Naive thymus-derived CD8-positive, alpha-beta T cell (primary cell): Measurements from ENCODE around the gene GPSM3. TPM values are rescaled to one million over a fixed set of nuclear protein-coding genes. Genes with fewer than 3 reads are reported as not detected.

Experiments
- ATAC-seq, 2 donors: fragments of 150-1000 bp; cut with Tn5 transposase in 1 of 2; sonication (Bioruptor Pico), chemical (Tn5 transposase) in 1 of 2; 1 replicate in 1 of 2; 2 replicates in 1 of 2; pipeline ENCODE4 v1.10.0; 2021; ENCODE audit warnings: mild to moderate bottlenecking in 2 of 2, moderate library complexity in 2 of 2
- POLR2A ChIA-PET: fragments of 350-600 bp; sonication (Branson Sonifier 250); formaldehyde crosslinking; loops from one replicate; lab custom pipeline; 2021; ENCODE audit warnings: antibody characterized with exemption; lab: Charles Lee
- DNase-seq, 10 donors: peaks; one replicate each; pipeline versions ENCODE4 v3.0.0 to v3.0.0-alpha.2; 2020 to 2022
- H3K27ac Mint-ChIP-seq, 10 donors: one replicate each; pipeline ENCODE4 v1.8.0; 2020 to 2022; ENCODE audit warnings: mild to moderate bottlenecking in 10 of 10, mixed read lengths in 10 of 10, moderate library complexity in 4 of 10, inconsistent platforms in 1 of 10
- H3K27me3 Mint-ChIP-seq, 5 donors: one replicate each; pipeline ENCODE4 v1.8.0; 2021 to 2022; ENCODE audit warnings: mixed read lengths in 5 of 5
- H3K36me3 Mint-ChIP-seq, 3 donors: one replicate each; pipeline ENCODE4 v1.8.0; 2020 to 2022; ENCODE audit warnings: mixed read lengths in 3 of 3, mild to moderate bottlenecking in 2 of 3, inconsistent platforms in 1 of 3
- H3K4me1 Mint-ChIP-seq, 4 donors: one replicate each; pipeline ENCODE4 v1.8.0; 2021 to 2022; ENCODE audit warnings: mixed read lengths in 4 of 4
- H3K4me3 Mint-ChIP-seq, 10 donors: one replicate each; pipeline ENCODE4 v1.8.0; 2020 to 2022; ENCODE audit warnings: mild to moderate bottlenecking in 10 of 10, mixed read lengths in 10 of 10, moderate library complexity in 6 of 10, inconsistent platforms in 1 of 10
- H3K9me3 Mint-ChIP-seq, 9 donors: one replicate each; pipeline ENCODE4 v1.8.0; 2020 to 2022; ENCODE audit warnings: mixed read lengths in 9 of 9, mild to moderate bottlenecking in 3 of 9, inconsistent platforms in 1 of 9, moderate library complexity in 1 of 9
- polyA plus RNA-seq, 3 donors: library from polyadenylated mRNA; unstranded; fragments of 300-500 nt; fragmentation: Illumina TruSeq; gene quantifications; one replicate each; pipeline ENCODE4 v1.2.3, GENCODE V29; 2021
- total RNA-seq, 8 experiments: library from RNA in 2 of 8; stranded (reverse) in 2 of 8; gene quantifications; one replicate each; pipeline ENCODE4 v1.2.3 and lab custom pipeline; 2021 to 2026

The GPSM3 gene
- total and polyA plus RNA-seq, 5 experiments from 2014 or later: 106 to 276 (median 144) TPM

DNA sequence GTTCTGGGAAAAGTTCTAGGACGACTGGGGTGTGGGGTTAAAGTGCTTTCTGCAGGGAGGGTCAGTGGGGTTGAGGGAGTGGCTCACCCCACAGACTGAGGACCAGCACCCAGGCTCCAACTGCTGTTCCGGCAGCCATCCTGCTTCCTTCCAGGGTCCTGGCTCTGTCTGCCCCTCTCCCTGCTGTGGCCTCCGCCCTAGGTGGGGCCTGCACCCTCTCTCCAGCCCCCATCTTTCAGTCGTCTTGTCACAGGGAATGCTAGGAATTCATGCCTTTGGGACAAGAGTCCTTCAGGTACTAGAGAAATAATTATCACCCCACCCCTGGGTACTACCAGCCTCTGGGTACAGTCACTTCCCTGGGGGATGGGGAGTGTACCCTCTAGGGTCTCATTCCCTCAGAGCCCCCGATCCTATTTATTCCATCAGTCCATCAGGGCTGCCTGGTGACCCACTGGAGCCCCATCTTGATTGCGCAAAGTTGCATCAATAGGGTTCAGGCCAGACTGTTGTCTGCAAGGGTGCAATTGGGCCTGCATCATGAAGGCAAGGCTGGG is 8.3 kb downstream of the GPSM3 start, which contains the start of gene AGER:
Gene AGER (minus strand): TSS at position 170 of the 557 bp plus-strand sequence. CDS start 31 bp downstream, at position 139.
- no peak for ATAC-seq
- DNase-seq: no peak
- Mint-ChIP-seq H3K9me3 (no peaks in the 10 kb centered on the region), H3K27me3 (no peaks in the 10 kb centered on the region), H3K4me3 (peak within 1 kb of the TSS in 1 of 10 donors; percentile 40), H3K27ac (peak within 1 kb of the TSS; percentile 31 to 77 (median 58)), H3K36me3 (peaks cover 6 to 81% (median 14%) of the 10 kb centered on the region in 3 donors), H3K4me1 (peaks cover 35 to 76% (median 69%) of the 10 kb centered on the region in 4 donors)
- POLR2A ChIA-PET: interaction anchor here (9.4 kb wide), 1 partner anchor 8 kb away, joined by 303 read pairs; the partner anchor contains the start of genes GPSM3 and PBX2

DNA sequence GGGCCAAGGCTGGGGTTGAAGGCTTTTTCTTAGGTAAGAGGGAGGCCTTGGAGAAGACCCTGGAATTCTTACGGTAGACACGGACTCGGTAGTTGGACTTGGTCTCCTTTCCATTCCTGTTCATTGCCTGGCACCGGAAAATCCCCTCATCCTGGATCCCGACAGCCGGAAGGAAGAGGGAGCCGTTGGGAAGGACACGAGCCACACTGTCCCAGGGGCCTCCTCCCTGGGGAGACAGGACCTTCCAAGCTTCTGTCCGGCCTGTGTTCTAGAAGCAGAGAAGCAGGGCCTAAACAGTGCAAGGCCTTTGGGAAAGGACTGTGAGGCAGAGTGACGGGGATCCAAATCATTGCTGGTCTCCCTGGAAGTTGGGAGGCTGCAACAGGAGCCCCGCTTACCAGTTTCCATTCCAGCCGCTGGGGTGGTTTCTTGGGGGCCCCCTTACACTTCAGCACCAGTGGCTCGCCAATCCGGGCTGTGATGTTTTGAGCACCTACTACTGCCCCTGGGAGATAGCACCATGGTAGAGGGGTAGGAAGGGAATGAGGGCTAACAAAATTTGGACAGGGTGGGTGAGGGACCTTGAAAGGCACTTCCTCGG is 8.9 kb downstream of the GPSM3 start:
- Mint-ChIP-seq H3K27me3 (no peaks in the 10 kb centered on the region), H3K36me3 (peaks cover 6 to 82% (median 14%) of the 10 kb centered on the region in 3 donors), H3K9me3 (no peaks in the 10 kb centered on the region), H3K4me1 (peaks cover 35 to 76% (median 69%) of the 10 kb centered on the region in 4 donors), H3K27ac (peak overlapping the region in 6 of 10 donors; percentile 34 to 77 (median 58)), H3K4me3 (peak overlapping the region in 1 of 10 donors; percentile 40)
- POLR2A ChIA-PET: interaction anchor here (0.9 to 9.4 kb wide), 2 partner anchors 8 to 19 kb away, joined by 3 to 303 read pairs; partner anchors contain the start of genes EGFL8, GPSM3 and PBX2
- DNase-seq: no peak
- ATAC-seq: no peak

GRCh38 chr6:32183030-32183429 is 9.4 kb downstream of the GPSM3 start:
- POLR2A ChIA-PET: interaction anchor here (0.9 to 9.4 kb wide), 4 partner anchors 9 to 55 kb away, joined by 3 to 303 read pairs (median 3); partner anchors contain the start of genes ATF6B, EGFL8, GPSM3 and PBX2
- no peaks in the 10 kb centered on the region for H3K9me3 Mint-ChIP-seq
- no peak for ATAC-seq
- H3K27me3 Mint-ChIP-seq: no peaks in the 10 kb centered on the region
- peaks cover 36 to 73% (median 71%) of the 10 kb centered on the region in 4 donors for H3K4me1 Mint-ChIP-seq
- H3K27ac Mint-ChIP-seq: peak overlapping the region in 6 of 10 donors; percentile 24 to 71 (median 44)
- DNase-seq: no peak
- H3K4me3 Mint-ChIP-seq: peak overlapping the region in 1 of 10 donors; percentile 1
- H3K36me3 Mint-ChIP-seq: peaks cover 6 to 80% (median 14%) of the 10 kb centered on the region in 3 donors

DNA sequence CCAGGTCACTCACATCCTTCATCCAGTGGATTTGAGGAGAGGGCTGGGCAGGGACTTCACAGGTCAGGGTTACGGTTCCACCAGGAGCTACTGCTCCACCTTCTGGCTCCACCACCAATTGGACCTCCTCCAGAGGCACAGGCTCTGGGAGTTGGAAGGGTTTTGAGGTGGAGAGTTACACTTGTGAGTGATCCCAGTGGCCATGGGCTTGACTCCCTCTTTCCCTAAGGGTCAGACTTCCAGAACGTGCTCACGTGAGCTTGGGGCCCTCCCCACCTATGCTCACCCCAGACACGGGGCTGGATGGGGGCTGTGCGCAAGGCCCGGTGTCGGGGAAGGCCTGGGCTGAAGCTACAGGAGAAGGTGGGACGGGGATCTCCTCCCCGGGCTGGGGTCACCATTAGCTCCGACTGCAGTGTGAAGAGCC is 9.9 kb downstream of the GPSM3 start:
- Mint-ChIP-seq H3K4me1 (peaks cover 36 to 73% (median 69%) of the 10 kb centered on the region in 4 donors), H3K27ac (peak overlapping the region in 7 of 10 donors; percentile 40 to 71 (median 57)), H3K27me3 (no peaks in the 10 kb centered on the region), H3K9me3 (no peaks in the 10 kb centered on the region), H3K4me3 (peak overlapping the region in 1 of 10 donors; percentile 1), H3K36me3 (peaks cover 5 to 75% (median 12%) of the 10 kb centered on the region in 3 donors)
- POLR2A ChIA-PET: interaction anchor here (0.9 to 9.4 kb wide), 5 partner anchors 9 to 65 kb away, joined by 3 to 303 read pairs (median 3); partner anchors contain the start of genes ATF6B, EGFL8, GPSM3 and PBX2
- DNase-seq: no peak
- ATAC-seq: no peak

- Mint-ChIP-seq H3K27ac (peak overlapping the region in 7 of 10 donors; percentile 15 to 75 (median 52)), H3K36me3 (peaks cover 0 to 70% (median 8%) of the 10 kb centered on the region in 3 donors), H3K9me3 (no peaks in the 10 kb centered on the region), H3K27me3 (no peaks in the 10 kb centered on the region), H3K4me3 (peak overlapping the region in 1 of 10 donors; percentile 6), H3K4me1 (peaks cover 35 to 73% (median 69%) of the 10 kb centered on the region in 4 donors)
- DNase-seq (peak in 1 of 10 donors; percentile 38), ATAC-seq (no peak)
- POLR2A ChIA-PET: interaction anchor here (0.9 to 9.4 kb wide), 4 partner anchors 10 to 65 kb away, joined by 3 to 303 read pairs (median 3); partner anchors contain the start of genes ATF6B, GPSM3 and PBX2
These were observed 10.4 kb downstream of the GPSM3 start for GRCh38 chr6:32181915-32182529.

GRCh38 chr6:32181148-32181702 is 11.2 kb downstream of the GPSM3 start:
- H3K4me1 Mint-ChIP-seq: peaks cover 34 to 73% (median 69%) of the 10 kb centered on the region in 4 donors
- H3K27ac Mint-ChIP-seq: peak overlapping the region; percentile 51 to 98 (median 68)
- peak overlapping the region in 5 of 10 donors; percentile 6 to 52 (median 28) for H3K4me3 Mint-ChIP-seq
- H3K27me3 Mint-ChIP-seq: no peaks in the 10 kb centered on the region
- peaks cover 0 to 62% (median 8%) of the 10 kb centered on the region in 3 donors for H3K36me3 Mint-ChIP-seq
- POLR2A ChIA-PET: interaction anchor here (9.4 kb wide), 1 partner anchor 11 kb away, joined by 303 read pairs; the partner anchor contains the start of genes GPSM3 and PBX2
- no peak for ATAC-seq
- no peaks in the 10 kb centered on the region for H3K9me3 Mint-ChIP-seq
- DNase-seq: peak in 1 of 10 donors; percentile 43

DNA sequence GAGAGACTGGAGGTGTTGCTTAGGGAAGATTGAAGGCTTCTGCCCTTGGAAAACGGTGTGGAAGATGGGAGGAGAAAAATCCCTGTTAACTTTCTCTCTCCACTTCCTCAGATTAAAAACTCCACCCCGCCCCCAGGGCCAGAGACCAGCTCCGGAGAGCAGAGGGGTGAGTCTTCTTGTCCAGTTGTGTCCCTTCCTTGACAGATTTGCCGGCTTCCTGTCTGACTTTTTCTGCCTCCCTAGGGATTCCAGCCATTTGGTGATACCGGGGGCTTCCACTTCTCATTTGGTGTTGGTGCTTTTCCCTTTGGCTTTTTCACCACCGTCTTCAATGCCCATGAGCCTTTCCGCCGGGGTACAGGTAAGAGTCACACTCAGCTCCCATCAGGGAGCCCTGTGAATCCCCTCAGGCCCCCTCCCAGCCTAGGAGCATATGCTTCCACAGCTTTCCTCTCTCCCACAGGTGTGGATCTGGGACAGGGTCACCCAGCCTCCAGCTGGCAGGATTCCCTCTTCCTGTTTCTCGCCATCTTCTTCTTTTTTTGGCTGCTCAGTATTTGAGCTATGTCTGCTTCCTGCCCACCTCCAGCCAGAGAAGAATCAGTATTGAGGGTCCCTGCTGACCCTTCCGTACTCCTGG is 12.6 kb downstream of the GPSM3 start:
- Mint-ChIP-seq H3K27ac (peak overlapping the region; percentile 19 to 98 (median 90)), H3K9me3 (no peaks in the 10 kb centered on the region)
- DNase-seq: peak in 1 of 10 donors; percentile 64

DNA sequence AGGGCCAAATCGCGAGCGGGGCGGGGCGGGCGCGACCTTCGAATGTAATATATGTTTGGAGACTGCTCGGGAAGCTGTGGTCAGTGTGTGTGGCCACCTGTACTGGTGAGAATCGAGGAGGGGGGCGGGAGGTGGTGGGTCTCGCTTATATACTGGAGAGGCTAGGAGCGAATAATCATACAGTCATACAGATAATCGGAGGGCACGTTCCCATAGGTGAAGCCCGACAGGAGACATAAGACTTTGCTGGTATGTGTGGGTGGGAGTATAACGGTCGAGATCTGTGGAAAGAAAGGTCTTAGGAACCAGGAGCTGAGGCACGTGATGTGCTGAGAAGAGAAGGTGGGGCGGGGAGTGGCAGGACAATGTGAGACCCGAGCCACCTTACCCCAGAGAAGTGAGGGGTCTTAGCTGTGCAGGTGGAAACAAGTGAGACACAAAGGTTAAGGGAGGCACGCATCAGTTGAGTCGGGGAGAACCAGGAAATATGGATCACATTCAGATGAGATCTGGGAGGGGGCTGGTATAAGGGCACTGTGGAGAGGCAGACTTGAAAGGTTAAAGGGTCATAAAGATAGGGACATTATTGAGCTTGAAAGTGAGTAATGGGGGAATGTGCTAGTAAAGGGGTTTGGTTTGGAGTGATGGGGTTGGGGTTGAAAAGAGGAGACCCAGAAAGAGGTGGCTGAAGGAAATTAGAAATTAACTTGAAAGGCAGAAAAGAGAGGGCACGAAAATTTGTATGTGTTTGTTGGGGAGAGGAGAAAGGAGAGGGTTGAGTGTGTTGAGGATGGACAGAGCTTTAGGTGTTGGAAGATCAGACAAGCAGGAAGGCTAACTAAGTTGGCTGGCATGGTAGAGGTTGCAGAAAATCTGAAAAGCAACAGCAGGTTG is 13.6 kb downstream of the GPSM3 start:
- Mint-ChIP-seq H3K27me3 (no peaks in the 10 kb centered on the region), H3K27ac (peak overlapping the region; percentile 95 to 100 (median 98)), H3K9me3 (no peaks in the 10 kb centered on the region), H3K36me3 (peaks cover 0 to 47% (median 4%) of the 10 kb centered on the region in 3 donors), H3K4me1 (peaks cover 37 to 79% (median 72%) of the 10 kb centered on the region in 4 donors), H3K4me3 (peak overlapping the region; percentile 88 to 100 (median 94))
- DNase-seq: no peak
- ATAC-seq: no peak
- POLR2A ChIA-PET: interaction anchor here (4.4 to 9.4 kb wide), 2 partner anchors 13 to 50 kb away, joined by 41 to 303 read pairs; partner anchors contain the start of genes ATF6B, FKBPL, GPSM3 and PBX2

More for the DNA sequence above, 12.6 kb downstream of the GPSM3 start:
- peaks cover 0 to 51% (median 4%) of the 10 kb centered on the region in 3 donors for H3K36me3 Mint-ChIP-seq
- H3K4me3 Mint-ChIP-seq: peak overlapping the region; percentile 42 to 100 (median 88)
- POLR2A ChIA-PET: interaction anchor here (0.7 to 9.4 kb wide), 3 partner anchors 12 to 51 kb away, joined by 3 to 303 read pairs (median 41); partner anchors contain the start of genes ATF6B, FKBPL, GPSM3 and PBX2
- no peak for ATAC-seq
- H3K4me1 Mint-ChIP-seq: peaks cover 33 to 72% (median 67%) of the 10 kb centered on the region in 4 donors
- no peaks in the 10 kb centered on the region for H3K27me3 Mint-ChIP-seq

DNA sequence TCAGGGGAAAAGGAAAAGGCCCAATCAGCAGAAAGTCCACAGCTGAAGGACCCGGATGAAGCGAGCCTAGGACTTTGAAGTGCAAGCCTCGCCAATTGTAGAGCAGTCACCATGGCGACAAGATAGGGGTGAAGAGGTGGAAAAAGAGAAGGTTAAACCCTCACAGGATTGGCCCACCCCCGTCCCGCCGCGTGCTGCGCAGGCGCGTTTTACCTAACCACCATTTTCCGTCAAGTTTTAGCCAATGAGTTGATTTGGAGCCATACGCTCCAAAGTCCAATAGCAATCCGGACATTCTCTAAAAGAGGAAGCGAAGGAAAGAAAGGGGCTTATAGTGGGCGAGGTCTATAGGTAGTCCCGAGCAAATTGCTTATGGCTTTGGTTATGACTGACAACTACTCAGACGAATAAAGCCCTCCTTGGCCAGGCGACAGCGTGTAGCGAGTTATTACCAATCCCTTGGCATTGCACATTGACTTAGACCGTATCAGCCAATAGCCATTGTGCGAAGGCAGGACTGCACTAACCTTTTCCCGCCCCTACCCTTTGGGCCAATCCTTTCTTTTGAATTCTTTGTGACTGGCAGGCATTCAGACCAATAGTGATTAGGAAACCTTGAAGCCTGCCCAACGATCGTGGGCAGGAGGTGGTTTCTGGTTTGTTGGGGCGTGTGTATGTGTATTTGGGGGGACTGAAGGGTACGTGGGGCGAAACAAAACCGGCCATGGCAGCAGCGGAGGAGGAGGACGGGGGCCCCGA is 14.5 kb downstream of the GPSM3 start, which contains the start of gene RNF5:
Gene RNF5 (plus strand): TSS at position 618 of the 759 bp plus-strand sequence. CDS start 107 bp downstream, at position 725.
- Mint-ChIP-seq H3K36me3 (peaks cover 0 to 42% (median 4%) of the 10 kb centered on the region in 3 donors), H3K4me1 (peaks cover 45 to 84% (median 77%) of the 10 kb centered on the region in 4 donors), H3K27me3 (no peaks in the 10 kb centered on the region), H3K4me3 (peak within 1 kb of the TSS; percentile 88 to 100 (median 94)), H3K9me3 (no peaks in the 10 kb centered on the region), H3K27ac (peak within 1 kb of the TSS; percentile 95 to 100 (median 98))
- DNase-seq (peak; percentile 81 to 99 (median 96)), ATAC-seq (peak; percentile 84 to 85)
- POLR2A ChIA-PET: interaction anchor here (0.7 to 9.4 kb wide), 8 partner anchors 14 to 794 kb away, joined by 3 to 303 read pairs (median 10); partner anchors contain the start of genes ATF6B, EGFL8, FKBPL and GPSM3
